ENCODE results near the gene SH3D19. TPM values are rescaled to one million over a fixed set of nuclear protein-coding genes. Genes with fewer than 3 reads are reported as not detected.

Gene SH3D19
- total RNA-seq, 4 donors from 2014 or later, result 54.4 to 148 (median 79.1) TPM

GRCh38 chr4:151202381-151202780 is 123.0 kb downstream of the SH3D19 start:
- DNase-seq (ENCODE audit: low spot score in 2 of 2), result no peak
- Histone ChIP-seq H3K4me3 (no peak overlapping the region), H3K27me3 (no peaks in the 10 kb centered on the region), H3K4me1 (peaks cover 42% of the 10 kb centered on the region), H3K27ac (peak overlapping the region; percentile 54), H3K36me3 (no peaks in the 10 kb centered on the region), H3K9me3 (no peaks in the 10 kb centered on the region)
- 93% methylated on average over 2 of the region's 2 CpGs for WGBS
- TF ChIP-seq POLR2AphosphoS5 (IDR thresholded peaks at IDR 0.05) (no peak), CTCF (IDR thresholded peaks at IDR 0.05) (no peak), POLR2A (IDR thresholded peaks at IDR 0.05) (no peak)

GRCh38 chr4:151199319-151200190 is 125.8 kb downstream of the SH3D19 start:
- no peak for DNase-seq (ENCODE audit: low spot score in 2 of 2)
- Histone ChIP-seq H3K4me3 (no peak overlapping the region), H3K36me3 (no peaks in the 10 kb centered on the region), H3K27me3 (no peaks in the 10 kb centered on the region), H3K4me1 (peaks cover 41% of the 10 kb centered on the region), H3K27ac (peak overlapping the region; percentile 64), H3K9me3 (no peaks in the 10 kb centered on the region)
- WGBS, result 70% methylated on average over 6 of the region's 6 CpGs
- TF ChIP-seq POLR2A (IDR thresholded peaks at IDR 0.05) (no peak), EP300 (IDR thresholded peaks at IDR 0.05) (no peak), POLR2AphosphoS5 (IDR thresholded peaks at IDR 0.05) (no peak), CTCF (IDR thresholded peaks at IDR 0.05) (no peak)

GRCh38 chr4:151198748-151199147 is 126.7 kb downstream of the SH3D19 start:
- 52% methylated on average over 3 of the region's 3 CpGs for WGBS
- H3K27me3 ChIP-seq, result no peaks in the 10 kb centered on the region
- H3K4me3 ChIP-seq, result no peak overlapping the region
- H3K36me3 ChIP-seq, result no peaks in the 10 kb centered on the region
- H3K4me1 ChIP-seq, result peaks cover 41% of the 10 kb centered on the region
- H3K27ac ChIP-seq, result peak overlapping the region; percentile 64
- no peaks in the 10 kb centered on the region for H3K9me3 ChIP-seq
- TF ChIP-seq POLR2AphosphoS5 (IDR thresholded peaks at IDR 0.05) (no peak), CTCF (IDR thresholded peaks at IDR 0.05) (no peak), EP300 (IDR thresholded peaks at IDR 0.05) (no peak), POLR2A (IDR thresholded peaks at IDR 0.05) (no peak)
- DNase-seq (ENCODE audit: low spot score in 2 of 2), result no peak

- TF ChIP-seq POLR2A (IDR thresholded peaks at IDR 0.05), result peak in 1 of 2 donors; percentile 42
- no peak for TF ChIP-seq EP300 (IDR thresholded peaks at IDR 0.05)
- peak; percentile 57 to 82 (median 67) for TF ChIP-seq POLR2AphosphoS5 (IDR thresholded peaks at IDR 0.05)
These were observed 128.2 kb downstream of the SH3D19 start for GRCh38 chr4:151197247-151197646.

GRCh38 chr4:151195801-151196200 is 129.6 kb downstream of the SH3D19 start:
- WGBS, result 10% methylated on average over 5 of the region's 5 CpGs
- Histone ChIP-seq H3K4me1 (peaks cover 41% of the 10 kb centered on the region), H3K36me3 (no peaks in the 10 kb centered on the region), H3K27ac (peak overlapping the region; percentile 92), H3K4me3 (no peak overlapping the region), H3K9me3 (no peaks in the 10 kb centered on the region), H3K27me3 (no peaks in the 10 kb centered on the region)
- TF ChIP-seq EP300 (IDR thresholded peaks at IDR 0.05) (no peak), POLR2A (IDR thresholded peaks at IDR 0.05) (no peak), POLR2AphosphoS5 (IDR thresholded peaks at IDR 0.05) (no peak), CTCF (IDR thresholded peaks at IDR 0.05) (no peak)
- DNase-seq (ENCODE audit: low spot score in 2 of 2), result no peak

More at GRCh38 chr4:151197247-151197646, 128.2 kb downstream of the SH3D19 start:
- H3K9me3 ChIP-seq, result no peaks in the 10 kb centered on the region
- no peak overlapping the region for H3K4me3 ChIP-seq
- H3K36me3 ChIP-seq, result no peaks in the 10 kb centered on the region
- peaks cover 41% of the 10 kb centered on the region for H3K4me1 ChIP-seq
- WGBS, result 30% methylated on average over 6 of the region's 6 CpGs
- H3K27me3 ChIP-seq, result no peaks in the 10 kb centered on the region
- peak in 1 of 2 donors; percentile 75 for DNase-seq (ENCODE audit: low spot score in 2 of 2)
- peak overlapping the region; percentile 92 for H3K27ac ChIP-seq
